ENCODE results near the gene GREB1.

The GREB1 gene

DNA sequence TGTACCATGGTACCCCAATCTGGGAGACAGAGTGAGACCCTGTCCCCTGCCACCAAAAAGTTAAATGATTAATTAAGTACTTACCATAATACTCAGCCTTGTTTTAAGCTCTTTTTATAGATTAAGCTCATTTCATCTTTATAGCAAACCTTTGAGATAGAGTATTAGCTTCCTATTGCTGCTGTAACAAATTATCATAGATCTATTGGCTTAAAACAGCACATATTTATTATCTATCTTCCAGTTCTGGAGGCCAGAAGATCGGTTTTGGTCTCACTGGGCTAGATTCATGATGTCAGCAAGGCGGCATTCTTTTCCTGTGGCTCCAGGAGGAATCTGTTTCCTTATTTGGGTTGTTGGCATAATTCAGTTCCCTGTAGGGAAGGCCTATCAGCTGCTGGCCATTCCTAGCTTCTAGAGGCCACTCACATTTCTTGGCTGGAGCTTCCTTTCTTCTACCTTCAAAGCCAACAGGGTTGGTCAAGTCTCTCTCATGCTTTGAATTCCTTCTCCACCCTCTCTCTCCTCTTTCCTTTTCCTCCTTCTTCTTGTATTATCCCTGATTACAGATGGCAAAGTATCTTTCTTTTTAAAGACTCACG, 13.7 kb upstream of the GREB1 start:
- H3K27me3 ChIP-seq: no peaks in the 10 kb centered on the region
- H3K27ac ChIP-seq: no peak overlapping the region
- no peak for TF ChIP-seq Cebpa-rat (IDR thresholded peaks at IDR 0.05)
- no peak overlapping the region for H3K4me3 ChIP-seq
- H3K9ac ChIP-seq: no peak overlapping the region
- H3K36me3 ChIP-seq: no peaks in the 10 kb centered on the region
- no peak overlapping the region for H3K4me2 ChIP-seq
- H3K4me1 ChIP-seq: no peaks in the 10 kb centered on the region
- 0 out of 2 replicates have a peak, but pooled peaks cover 6% of the 10 kb centered on the region for H3K9me3 ChIP-seq
- H4K20me1 ChIP-seq: no peaks in the 10 kb centered on the region

GRCh38 chr2:11521775-11522174, 12.1 kb upstream of the GREB1 start:
- no peaks in the 10 kb centered on the region for H3K27me3 ChIP-seq
- no peak overlapping the region for H3K9ac ChIP-seq
- no peaks in the 10 kb centered on the region for H4K20me1 ChIP-seq
- H3K4me1 ChIP-seq: no peaks in the 10 kb centered on the region
- H3K4me3 ChIP-seq: no peak overlapping the region
- H3K4me2 ChIP-seq: no peak overlapping the region
- H3K27ac ChIP-seq: no peak overlapping the region
- H3K36me3 ChIP-seq: no peaks in the 10 kb centered on the region
- H3K9me3 ChIP-seq: 0 out of 2 replicates have a peak, but pooled peaks cover 6% of the 10 kb centered on the region
- no peak for TF ChIP-seq Cebpa-rat (IDR thresholded peaks at IDR 0.05)

- TF ChIP-seq Cebpa-rat (IDR thresholded peaks at IDR 0.05): no peak
- no peaks in the 10 kb centered on the region for H4K20me1 ChIP-seq
- H3K36me3 ChIP-seq: no peaks in the 10 kb centered on the region
- 0 out of 2 replicates have a peak, but pooled peaks cover 6% of the 10 kb centered on the region for H3K9me3 ChIP-seq
- no peaks in the 10 kb centered on the region for H3K4me1 ChIP-seq
- no peaks in the 10 kb centered on the region for H3K27me3 ChIP-seq
- no peak overlapping the region for H3K4me3 ChIP-seq
- H3K27ac ChIP-seq: no peak overlapping the region
- H3K4me2 ChIP-seq: no peak overlapping the region
- no peak overlapping the region for H3K9ac ChIP-seq
Observed at GRCh38 chr2:11524470-11524869, 9.4 kb upstream of the GREB1 start.

GRCh38 chr2:11525762-11526161, 8.1 kb upstream of the GREB1 start:
- Histone ChIP-seq H3K9me3 (0 out of 2 replicates have a peak, but pooled peaks cover 6% of the 10 kb centered on the region), H3K27me3 (no peaks in the 10 kb centered on the region), H3K36me3 (no peaks in the 10 kb centered on the region), H3K4me3 (no peak overlapping the region), H3K4me2 (no peak overlapping the region), H3K27ac (no peak overlapping the region), H3K4me1 (no peaks in the 10 kb centered on the region), H3K9ac (no peak overlapping the region), H4K20me1 (no peaks in the 10 kb centered on the region)
- no peak for TF ChIP-seq Cebpa-rat (IDR thresholded peaks at IDR 0.05)

DNA sequence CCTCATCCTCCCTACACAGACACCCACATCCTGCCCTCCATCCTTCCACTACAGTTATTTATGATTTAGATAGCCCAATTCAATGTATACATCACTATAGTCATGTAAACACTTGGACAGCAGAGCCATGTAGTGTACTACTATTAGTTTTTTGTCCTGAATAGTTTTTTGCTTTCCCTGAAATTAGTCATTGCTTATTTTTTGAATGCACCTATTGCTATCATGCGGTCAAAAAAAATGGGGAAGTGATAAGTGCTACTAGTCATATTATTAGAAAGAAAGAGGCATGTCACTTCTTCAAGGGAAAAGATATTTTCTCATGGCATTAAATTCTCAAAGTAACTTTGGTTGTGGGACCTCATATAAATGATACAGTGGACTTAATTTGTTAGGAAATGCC, 6.8 kb upstream of the GREB1 start:
- Histone ChIP-seq H3K4me3 (no peak overlapping the region), H4K20me1 (no peaks in the 10 kb centered on the region), H3K4me2 (no peak overlapping the region), H3K9me3 (0 out of 2 replicates have a peak, but pooled peaks cover 6% of the 10 kb centered on the region), H3K4me1 (no peaks in the 10 kb centered on the region), H3K36me3 (no peaks in the 10 kb centered on the region), H3K27me3 (no peaks in the 10 kb centered on the region), H3K9ac (no peak overlapping the region), H3K27ac (no peak overlapping the region)
- TF ChIP-seq Cebpa-rat (IDR thresholded peaks at IDR 0.05): no peak

- Histone ChIP-seq H3K9me3 (no peaks in the 10 kb centered on the region), H3K27me3 (no peaks in the 10 kb centered on the region), H4K20me1 (no peaks in the 10 kb centered on the region), H3K27ac (no peak overlapping the region), H3K4me2 (no peak overlapping the region), H3K36me3 (no peaks in the 10 kb centered on the region), H3K4me3 (no peak overlapping the region), H3K9ac (no peak overlapping the region), H3K4me1 (no peaks in the 10 kb centered on the region)
- TF ChIP-seq Cebpa-rat (IDR thresholded peaks at IDR 0.05): no peak
Observed at GRCh38 chr2:11528228-11528627, 5.6 kb upstream of the GREB1 start.

- no peaks in the 10 kb centered on the region for H3K36me3 ChIP-seq
- TF ChIP-seq Cebpa-rat (IDR thresholded peaks at IDR 0.05): no peak
- H3K4me1 ChIP-seq: no peaks in the 10 kb centered on the region
- no peaks in the 10 kb centered on the region for H3K9me3 ChIP-seq
- H3K27ac ChIP-seq: no peak overlapping the region
- no peak overlapping the region for H3K4me2 ChIP-seq
- no peaks in the 10 kb centered on the region for H4K20me1 ChIP-seq
- no peak overlapping the region for H3K4me3 ChIP-seq
- no peaks in the 10 kb centered on the region for H3K27me3 ChIP-seq
- H3K9ac ChIP-seq: no peak overlapping the region
Observed at GRCh38 chr2:11530864-11531465, 2.9 kb upstream of the GREB1 start.

DNA sequence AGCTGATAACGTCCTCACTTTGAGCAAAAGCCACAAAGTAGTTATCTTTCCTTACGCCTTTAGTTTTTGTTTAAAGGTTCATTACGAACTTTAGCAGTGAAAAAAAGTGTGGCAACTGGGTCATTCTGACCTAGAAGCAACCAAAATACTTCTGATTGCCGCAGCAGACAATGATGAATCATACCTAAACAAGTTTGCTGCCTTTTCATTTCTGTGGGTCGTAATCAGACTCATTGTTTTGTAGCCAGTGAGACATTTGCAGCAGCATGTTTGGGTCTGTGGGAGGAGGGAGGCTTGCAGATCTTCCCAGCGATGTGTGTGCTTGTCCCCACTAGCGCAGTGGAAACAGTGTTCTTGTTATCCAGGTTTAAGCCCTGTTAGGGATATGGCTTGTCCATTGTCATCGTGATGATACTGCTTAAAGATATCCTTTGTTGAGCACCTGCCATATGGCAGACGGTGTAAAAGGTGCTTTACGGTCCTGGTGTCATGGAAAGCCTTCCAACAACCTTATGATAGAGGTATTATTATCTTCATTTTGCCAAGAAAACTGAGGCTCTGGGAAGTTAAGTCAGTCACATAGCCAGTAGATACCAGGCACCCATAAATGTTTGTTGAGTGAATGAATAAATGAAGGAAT, 1.3 kb upstream of the GREB1 start:
- H4K20me1 ChIP-seq: no peaks in the 10 kb centered on the region
- H3K9me3 ChIP-seq: no peaks in the 10 kb centered on the region
- TF ChIP-seq Cebpa-rat (IDR thresholded peaks at IDR 0.05): no peak
- H3K4me2 ChIP-seq: no peak overlapping the region
- no peak overlapping the region for H3K9ac ChIP-seq
- no peak overlapping the region for H3K4me3 ChIP-seq
- no peaks in the 10 kb centered on the region for H3K4me1 ChIP-seq
- no peaks in the 10 kb centered on the region for H3K36me3 ChIP-seq
- no peaks in the 10 kb centered on the region for H3K27me3 ChIP-seq
- H3K27ac ChIP-seq: no peak overlapping the region

DNA sequence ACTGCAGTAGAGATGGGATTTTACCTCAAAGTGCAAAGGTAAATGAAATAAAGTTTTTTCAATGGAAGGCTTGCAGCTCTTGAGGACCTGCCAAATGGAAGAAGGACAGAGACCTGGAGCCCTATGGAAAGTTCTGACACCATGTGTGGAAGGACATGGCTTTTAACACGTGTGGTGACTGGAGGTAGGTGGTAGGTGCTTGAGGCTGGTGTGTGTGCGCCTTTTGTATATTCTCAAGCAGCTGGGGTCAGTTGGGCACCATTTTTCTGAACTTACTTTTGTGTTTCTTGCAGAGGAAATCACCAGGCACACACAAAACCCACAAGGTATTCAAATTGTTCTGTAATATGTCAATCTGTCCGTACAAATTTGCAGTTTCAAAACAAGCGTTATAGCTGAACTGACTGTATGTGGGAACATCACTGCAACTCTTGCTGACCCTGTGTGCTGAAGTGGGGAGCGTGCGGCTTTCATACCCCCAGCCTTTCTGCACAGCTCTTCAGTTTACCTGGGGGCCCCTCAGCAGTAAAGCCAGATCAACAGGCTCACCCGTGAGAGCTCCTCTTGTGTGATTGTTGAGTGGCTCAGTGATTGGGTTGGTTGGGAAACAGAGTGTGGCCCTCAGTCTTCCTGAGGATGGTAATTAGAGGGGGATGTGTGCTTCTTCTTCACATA, 363 bp downstream of the GREB1 start:
- no peak overlapping the region for H3K4me2 ChIP-seq
- no peaks in the 10 kb centered on the region for H4K20me1 ChIP-seq
- no peaks in the 10 kb centered on the region for H3K27me3 ChIP-seq
- no peak overlapping the region for H3K27ac ChIP-seq
- H3K9ac ChIP-seq: no peak overlapping the region
- H3K4me3 ChIP-seq: no peak overlapping the region
- H3K4me1 ChIP-seq: no peaks in the 10 kb centered on the region
- no peak for TF ChIP-seq Cebpa-rat (IDR thresholded peaks at IDR 0.05)
- no peaks in the 10 kb centered on the region for H3K36me3 ChIP-seq
- no peaks in the 10 kb centered on the region for H3K9me3 ChIP-seq

All from BLaER1 (cell line).